Hematopoietic multipotent progenitor cell treated with erythropoietin and hydrocortisone succinate and interleukin-3 and kit ligand, for 4 days (in vitro differentiated cells): ENCODE measurements around the gene CADM1.

ENCODE experiments used
- DNase-seq: peaks from one replicate; pipeline ENCODE4 v3.0.0-alpha.2; 2015

Gene CADM1

DNA sequence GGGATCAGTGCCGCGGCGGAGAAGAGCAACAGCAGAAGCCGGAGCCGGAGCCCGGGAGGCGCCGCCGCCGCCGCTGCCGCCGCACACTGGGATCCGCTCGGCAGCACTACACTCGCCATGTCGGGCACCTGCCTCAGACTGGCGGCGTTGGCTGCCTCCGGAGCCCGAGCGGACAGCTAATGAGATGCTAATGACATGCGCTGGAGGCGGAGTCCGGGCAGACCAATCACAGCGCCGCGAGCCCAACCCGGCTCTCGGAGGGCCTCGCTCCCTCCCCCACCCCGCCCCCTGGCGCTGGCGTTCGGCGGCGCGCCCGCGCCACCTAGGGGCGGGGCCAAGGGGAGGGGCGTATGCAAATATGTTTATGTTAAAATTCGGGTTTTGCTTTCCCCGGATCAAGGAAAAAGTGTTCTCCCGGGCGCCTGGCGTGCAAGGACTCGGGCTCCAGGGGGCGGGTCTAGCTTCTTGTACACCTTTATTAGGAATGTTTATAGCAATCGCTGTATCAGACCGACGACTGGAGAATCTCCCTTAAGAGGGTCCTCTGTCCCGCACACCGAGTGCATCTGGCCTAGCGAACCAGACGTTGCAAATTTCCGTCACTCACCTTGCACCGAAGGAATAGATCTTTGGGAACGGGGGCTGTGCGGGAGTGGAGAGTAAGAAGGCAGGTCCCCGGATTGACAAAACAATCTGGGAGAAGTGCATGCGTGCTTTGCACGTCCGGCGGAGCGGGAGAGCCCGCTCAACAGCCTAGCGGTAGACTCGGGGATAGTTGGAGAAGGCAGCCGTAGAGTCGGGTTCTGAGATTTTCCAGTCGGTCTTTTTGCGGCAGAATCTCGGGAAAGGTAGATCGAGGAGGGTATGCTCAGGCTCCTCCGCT, at the start of gene CADM1:
Gene CADM1, minus strand, starts transcription at position 140 of the 883 bp plus-strand sequence.
- DNase-seq = peak; percentile 74

DNA sequence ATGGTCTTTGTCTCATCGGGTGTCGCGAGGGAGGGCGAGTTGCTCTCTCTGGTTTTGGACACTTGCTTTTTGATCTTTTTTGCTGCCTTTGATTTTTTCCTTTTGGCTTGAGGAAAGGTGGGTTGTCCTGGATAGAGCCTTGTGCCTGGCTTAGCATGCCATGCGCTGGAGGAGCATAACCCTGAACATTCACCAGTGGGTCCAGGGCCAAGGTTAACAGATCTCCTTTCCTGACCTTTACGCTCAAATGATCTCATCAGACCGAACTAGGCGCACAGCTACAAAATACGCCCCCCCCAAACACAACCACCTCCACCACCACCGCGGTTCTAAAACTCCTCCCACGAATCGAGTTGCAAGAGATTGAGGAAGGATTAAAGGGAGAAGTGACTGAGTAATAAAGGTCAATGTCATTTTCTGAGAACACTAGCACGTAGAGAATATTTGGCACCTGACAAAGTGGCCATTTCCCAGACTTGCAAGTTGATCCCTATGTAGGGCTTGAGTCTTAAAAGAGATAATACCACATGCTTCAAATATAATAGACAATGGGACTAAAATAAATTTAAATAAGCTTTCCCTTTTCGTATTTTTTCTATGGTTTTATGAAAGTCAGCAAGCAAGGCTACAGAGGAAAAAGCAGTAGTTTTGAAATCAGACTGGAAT, 48.7 kb upstream of the CADM1 start:
- DNase-seq = no peak

DNA sequence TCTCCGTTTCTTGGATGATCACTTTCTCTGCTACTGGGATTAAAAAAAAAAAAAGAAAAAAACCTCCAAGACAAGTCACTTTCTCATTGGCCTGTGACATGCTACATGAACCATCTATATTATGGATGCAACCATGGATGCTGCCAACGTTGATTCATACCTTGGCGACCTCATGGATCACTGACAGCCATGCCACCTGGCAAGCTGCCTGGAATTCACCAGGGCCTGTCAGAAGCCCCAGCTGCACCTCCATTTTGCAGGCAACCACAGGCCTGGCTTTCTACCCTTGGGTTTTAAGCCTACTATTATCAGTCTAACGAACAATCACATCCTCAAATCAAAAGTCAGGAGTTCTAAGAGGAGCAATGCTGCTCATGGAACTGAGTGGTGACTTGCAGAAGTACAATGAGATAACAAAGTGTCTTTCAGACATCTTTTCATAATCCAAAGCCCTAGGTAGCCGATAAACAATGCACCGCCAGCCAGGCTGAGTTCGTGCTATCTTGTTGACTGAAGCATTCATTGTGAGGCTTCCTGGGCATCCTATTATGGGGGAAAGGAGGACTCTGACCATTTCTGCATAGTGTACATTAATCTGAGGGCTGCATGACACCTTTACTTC, 48.0 kb upstream of the CADM1 start:
- no peak for DNase-seq

DNA sequence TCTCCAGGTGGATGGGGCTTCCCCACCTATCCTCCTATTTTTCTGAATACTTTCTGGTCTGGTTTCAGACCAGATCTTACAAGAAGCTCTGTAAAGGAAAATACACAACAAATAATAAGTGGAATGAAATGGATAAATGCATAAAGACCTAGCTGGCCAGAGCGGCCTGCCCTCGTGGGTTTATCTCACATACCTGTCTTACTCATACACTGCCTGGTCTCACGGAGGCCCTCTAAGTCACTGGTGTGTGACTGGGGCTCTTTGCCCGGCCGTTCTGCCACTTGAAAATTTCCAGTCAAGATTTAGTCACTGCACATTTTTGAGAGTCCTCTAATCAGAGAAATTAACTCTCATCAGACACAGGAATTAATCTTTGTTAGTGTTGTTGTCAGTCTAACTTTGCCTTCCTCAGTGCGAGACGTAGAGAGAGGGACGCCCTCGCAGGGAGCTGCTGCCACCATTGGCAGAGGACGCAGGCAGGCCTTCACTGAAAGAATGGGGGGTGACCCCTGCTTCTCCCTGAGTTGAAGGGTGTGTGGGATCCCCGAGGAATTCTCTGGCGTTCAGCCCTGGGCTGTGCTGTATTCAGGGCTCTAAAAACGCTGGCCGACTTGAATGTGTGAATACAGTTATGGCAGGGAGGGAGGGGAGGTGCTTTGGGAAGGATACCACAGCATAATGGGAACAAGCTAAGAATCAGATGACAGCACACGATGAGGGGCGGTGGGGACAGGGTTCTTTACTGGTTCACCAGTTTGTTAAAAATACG, 46.3 kb upstream of the CADM1 start:
- no peak for DNase-seq

DNA sequence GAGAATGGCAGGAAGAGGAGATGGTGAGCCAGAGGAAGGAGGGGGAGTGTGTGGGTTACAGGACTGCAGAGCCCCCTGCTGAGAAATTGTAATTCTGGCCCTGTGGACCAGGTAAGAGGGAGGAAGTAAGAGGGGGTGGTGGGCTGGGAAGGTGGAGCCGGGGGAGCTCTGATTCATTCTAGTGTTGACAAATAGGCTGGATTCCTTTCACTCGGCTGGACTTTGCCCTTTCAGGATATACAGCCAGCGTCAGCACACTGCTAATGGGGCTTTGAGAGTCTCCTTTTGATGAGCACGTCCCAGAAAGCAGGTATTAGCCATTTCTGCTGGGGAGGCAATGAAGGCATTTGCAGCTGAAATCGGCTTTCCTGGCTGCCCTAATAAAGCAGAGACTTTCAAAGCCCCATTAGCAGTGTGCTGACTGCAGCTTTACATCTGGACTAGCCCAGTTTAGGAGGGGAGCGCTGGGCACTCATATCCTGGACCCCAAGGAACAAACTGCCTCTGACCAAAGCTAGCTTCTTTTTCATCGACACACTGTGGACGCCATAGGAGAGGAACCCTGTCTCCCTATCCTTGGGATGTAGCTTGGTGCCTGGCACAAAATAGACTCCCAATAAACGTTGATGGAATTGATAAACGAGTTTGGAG, 44.8 kb upstream of the CADM1 start:
- DNase-seq = no peak

DNA sequence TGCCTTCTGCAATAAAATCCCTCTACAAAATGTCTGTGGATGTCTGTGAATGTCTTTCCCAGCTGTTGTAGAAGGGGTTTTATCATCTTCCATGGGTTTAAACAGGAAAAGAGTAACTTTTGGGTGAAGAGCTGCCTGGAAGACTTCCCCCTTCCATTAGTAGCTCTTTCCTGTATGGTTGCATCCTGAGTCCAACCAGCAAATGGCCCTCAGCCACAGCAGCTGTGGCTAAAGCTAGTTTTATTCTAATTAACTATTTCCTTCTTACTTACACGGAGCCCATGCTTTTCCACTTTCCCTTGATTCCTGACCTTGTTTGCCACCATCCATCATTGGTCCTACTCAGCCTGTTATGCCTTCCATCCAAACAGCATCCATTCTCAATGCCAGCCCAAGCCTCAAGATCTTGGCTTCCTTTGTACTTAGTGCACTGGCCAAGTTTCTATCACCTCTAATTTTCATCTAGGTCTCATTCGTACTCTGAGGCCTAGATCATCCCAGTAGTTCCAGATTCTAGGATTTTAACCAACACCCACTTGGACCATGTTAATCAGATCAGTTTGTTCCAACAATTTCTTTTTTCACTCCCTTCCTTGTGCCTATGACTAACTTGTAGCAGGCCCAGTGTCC, 41.5 kb upstream of the CADM1 start:
- no peak for DNase-seq

DNA sequence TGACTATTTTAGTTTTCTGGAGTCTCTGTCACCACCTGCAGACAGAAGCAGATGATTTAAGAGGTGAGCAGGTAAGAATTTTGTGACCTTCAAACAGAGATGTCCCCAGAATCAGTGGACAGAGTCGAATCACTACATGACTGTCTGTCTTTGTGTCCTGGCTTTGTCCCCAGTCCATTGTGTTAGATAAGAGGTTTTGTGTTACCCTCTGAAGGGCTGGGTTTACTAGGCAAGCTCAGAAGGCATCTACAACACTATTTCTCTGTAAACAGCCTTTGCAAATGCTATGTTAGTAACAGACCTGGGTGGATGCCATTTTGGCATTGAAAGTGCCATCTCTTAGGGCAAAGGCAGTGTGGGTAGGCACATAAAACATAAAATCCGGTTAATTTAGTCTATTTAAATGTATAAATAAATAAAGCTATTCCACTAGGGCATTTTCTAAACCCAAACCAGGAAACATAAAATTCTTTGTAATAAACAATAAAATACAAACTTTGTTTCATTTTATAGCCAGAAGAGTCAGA, 40.3 kb upstream of the CADM1 start:
- no peak for DNase-seq

DNA sequence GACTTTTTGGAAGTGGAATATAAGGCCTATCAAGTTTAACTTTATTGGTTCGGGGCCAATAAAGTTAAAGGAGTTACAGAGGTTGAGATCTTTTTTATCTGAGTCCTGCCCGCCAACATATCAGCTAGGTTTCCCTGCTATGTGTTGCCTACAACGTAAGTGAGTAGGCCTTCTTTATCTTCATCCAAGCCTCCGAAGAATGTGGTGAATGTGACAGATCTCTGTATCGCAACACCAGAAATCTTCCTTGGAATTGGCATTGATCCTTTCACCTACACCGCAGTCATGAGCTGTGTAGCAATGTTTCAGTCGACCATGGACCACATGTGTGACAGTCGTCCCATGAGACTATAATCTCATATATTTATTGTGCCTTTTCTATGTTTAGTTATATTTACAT, 37.3 kb upstream of the CADM1 start:
- DNase-seq = no peak

DNA sequence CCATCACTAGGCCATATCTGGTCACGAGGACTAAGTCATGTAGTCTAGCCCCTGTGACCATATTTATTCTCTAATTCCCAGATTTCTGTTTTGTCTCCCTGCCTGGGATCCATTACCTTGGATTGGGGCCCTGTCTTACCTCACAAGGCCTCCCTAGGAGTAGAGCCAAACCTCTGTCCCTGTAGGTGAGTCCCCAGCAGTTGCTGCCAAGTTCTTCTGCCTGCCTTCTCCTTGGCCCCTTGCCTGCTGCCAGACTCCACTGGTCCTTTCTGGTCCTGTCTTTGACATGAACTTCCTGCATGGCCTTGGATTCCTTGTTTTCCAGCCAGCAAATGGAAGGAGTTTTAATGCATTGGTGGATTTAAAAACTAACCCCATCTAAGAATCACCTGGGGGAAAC, 35.6 kb upstream of the CADM1 start:
- no peak for DNase-seq

DNA sequence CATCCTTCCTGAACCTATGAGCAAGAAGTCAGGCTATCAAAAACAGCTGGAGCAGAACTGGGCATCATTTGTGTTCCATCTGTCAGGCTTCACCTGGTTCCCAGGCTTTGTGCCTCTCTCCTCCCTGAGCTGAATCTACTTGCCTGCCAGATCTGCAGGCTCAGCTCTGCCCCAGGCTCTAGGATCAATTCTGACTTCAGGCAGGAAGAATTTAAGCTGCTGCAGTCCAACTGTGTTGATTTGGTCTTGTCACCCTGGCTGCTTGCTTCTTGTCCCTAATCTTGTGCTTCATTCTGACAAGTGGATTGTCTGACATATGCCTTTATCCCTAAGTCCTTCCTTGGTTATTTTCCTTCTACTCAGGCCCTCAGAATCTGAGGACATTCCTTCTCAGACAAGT, 31.6 kb upstream of the CADM1 start:
- no peak for DNase-seq

DNA sequence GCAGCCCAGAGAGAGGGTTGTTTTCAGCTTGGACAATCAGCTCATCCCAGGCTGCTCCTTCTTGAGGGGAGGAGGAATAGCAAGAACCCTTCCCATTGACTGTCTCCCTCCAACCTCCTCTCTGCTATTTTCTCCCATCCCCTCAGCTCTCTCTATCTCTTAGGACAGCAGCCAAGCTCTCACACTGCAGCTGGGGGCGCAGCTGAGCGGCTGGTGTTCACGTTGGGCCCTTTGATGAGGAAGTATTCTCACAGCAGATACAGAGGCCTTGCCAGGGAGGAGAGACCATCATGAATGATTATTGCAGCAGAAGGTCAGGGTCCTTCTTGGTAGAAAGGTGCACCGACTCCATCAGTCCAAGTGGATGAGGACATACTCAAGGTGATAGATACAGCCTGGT, 26.5 kb upstream of the CADM1 start:
- peak; percentile 8 for DNase-seq

DNA sequence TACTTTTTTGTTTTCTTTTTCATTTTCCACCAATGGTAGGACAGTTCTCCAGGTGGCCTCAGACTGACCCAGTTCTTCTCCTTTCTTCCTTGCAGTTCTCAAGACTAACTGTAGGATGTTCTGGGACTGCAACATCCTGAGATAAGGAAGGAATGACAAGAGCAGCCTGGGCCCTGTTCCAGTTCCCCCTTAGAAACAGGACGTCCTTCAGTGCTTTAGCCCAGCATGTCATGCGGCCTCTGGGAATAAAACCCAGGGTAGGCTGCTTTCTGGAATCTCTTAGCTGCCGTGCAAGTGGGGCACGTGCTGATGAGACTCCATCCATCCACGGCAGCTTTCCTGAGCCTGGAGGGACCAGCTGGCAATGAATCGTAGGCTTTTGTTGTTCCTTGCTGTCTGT, 24.0 kb upstream of the CADM1 start:
- no peak for DNase-seq

DNA sequence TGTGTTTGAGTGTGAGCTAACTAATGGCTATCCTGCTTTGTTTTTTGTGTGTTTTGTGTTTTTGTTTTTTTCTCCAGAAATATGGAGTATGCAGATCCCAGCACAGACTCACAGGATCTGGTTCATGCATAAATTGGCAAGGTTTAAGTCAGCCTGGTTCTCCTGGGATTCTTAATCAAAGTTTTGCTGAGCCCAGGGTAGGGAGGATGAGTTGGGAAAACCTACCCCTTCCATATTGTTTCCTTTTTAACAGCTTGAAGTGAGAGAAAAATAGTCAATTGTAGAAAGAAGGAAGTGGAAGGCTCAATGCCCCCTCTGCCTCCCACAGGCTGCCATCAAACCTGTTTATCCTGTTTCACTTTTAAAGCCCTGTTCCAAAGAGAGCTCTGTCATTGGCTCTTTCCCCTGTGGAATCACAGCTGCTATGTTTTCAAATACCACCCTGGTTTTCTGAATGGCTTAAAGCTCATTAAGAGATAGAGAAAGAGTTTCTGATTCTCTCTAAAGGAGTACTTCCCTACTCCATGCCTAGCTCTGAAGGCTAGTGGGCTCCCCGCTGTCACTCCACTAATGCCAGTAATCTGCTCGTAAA, 23.4 kb upstream of the CADM1 start:
- no peak for DNase-seq

DNA sequence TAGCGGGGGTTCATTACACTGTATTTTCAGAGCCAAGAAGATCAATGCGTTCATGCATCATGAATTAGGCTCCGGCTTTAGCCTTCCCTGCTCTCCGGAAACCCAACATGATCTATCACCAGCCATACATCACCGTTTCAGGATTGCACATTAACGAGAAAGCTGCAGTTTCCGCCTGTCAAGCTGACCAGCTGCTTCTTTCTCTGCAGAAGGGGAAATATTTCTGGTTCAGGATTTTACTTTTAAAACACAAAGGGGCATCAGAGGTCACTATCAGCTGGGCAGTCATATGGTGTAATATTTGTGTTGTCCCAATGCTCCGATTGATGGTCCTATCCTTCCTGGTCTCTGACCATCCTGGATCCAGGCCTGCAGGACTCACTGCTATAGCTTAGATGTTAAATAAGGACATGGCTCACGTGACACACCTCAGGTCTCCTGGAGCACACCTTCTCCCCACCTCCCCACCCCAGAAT, 21.4 kb upstream of the CADM1 start:
- no peak for DNase-seq

DNA sequence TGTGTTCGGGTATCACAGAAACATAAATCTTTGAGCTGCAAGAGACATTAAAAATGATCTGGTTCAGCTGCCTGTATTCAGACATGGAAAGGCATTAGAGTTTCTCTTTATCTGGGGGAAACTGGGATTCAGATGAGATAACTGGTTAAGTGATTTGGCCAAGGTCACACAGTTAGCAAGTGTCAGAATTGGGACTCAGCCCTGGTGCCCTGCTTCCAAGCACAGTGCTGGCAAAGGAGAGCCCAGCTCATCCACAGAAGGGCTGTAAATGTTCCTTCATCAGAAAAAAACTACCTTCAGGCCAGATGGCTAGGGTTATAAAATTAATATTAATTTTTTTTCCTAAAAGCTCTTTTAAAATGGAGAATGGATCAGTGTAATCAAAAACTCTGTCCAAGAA, 20.4 kb upstream of the CADM1 start:
- DNase-seq = no peak

DNA sequence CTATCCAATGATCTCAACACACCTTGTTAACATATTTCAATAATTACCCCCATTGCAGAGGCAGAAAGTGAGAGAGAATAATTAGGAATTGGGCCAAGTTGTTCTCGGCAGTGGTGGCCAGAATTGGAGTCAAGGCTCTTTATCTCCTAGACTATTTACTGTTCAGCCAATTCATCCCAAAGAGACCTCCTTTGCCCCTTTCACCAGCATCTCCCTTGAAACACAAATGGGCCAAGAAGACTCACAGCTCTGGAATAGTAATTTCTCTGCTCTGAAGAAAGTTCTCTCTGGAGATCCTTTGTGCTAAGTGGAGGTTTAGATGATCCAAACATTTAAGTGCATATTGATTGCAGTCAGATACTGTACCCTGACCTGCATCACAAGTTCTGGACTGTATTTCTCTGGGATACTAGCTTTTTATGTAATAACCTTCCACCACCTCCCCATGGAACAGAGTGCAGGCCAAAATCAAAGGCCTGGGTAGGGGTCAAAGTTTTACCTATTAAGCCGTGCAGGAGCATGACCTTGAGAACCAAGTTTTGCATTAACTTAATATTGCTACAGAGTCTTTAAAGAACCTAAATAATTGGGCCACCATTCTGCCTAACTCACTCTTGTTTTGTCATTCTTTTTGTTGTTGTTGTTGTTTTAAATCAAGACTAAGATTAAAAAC, 19.6 kb upstream of the CADM1 start:
- DNase-seq = no peak

DNA sequence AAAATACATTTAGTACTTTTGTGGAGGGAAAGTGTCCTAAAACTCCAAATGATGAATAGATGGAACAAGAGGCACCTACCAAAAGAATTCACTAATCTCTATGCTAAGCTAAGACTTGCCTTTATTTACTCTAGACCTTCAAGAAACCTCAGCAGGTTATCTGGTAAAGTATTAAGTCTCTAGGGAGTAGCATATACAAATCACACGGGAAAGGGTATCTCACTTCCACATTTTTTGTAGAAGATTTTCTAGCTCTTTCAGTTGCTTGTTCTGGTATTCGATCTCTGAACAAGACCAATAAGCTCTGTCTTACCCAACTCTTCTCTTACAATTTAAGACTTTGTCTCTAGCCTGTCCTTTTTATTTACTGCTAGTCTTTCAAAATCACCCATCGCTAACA, 18.1 kb upstream of the CADM1 start:
- DNase-seq = no peak

DNA sequence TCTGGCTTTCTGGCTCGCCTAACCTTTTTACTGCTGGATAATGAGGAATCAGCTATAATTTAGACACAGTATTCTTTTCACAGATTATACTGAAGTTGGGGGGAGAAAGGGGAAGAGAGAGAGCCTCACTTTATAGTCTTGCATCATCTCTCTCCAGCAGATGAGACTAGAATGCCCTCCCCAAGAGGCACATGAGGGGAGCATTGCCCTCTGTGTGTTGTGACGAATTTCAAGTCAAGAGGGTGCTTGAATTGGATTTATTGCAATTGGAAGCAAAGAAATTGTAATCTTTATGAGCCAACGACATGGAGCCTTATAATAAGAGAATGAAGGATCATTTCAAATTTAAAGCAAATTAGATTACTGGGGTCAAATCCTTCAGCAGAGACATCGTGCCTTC, 17.6 kb upstream of the CADM1 start:
- DNase-seq = no peak

DNA sequence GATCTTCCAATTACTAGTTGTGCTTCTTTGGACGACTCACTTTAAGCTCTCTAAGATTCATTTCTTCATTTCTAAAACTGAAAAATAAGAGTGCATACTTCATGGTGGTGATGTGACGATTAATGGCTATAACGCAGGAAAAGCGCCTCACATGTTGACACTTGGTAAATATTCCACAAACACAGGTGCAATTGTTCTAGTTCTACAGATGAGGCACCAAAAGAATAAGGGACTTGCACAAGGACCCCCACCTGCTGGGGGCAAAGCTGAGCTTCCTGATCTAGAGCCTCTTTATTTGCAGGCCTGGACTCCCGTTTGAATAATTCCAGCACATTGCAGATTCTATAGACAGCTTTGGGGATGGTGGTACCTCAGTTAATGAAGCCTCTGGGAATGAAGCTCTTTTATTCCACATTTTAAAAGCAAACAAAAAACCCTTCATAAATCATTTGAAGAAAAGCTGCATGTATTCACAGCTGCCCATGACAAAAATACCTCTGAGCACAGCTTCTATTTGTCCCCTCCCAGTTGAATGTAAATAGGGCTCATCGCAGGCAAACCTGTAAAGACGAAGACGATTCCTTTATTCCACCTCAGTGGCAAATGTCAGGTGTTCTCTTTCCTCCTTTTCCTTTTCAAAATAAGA, 14.9 kb upstream of the CADM1 start:
- no peak for DNase-seq
